PC-3 (cell line): ENCODE measurements around the gene SMAD3.

Experiments
- EZH2 ChIP-seq: fragments of 300-600 bp; sonication (generic); IDR thresholded peaks from one replicate; pipeline ENCODE4 v1.6.1; 2017; ENCODE audit warnings: antibody characterized with exemption, mild to moderate bottlenecking, low read length; ENCODE audit not compliant: unreplicated experiment
- EZH2phosphoT487 ChIP-seq: fragments of 300-600 bp; sonication (generic); IDR thresholded peaks from 2 replicates; pipeline ENCODE4 v1.6.1; 2018; ENCODE audit warnings: mild to moderate bottlenecking, antibody characterized with exemption, low read length, borderline replicate concordance
- TF ChIP-seq, protein P1 (sequence below): fragments of 300-600 bp; sonication (generic); conservative IDR thresholded peaks from 2 replicates; pipeline ENCODE4 v1.5.1; 2017; ENCODE audit warnings: antibody characterized with exemption, low read depth, mild to moderate bottlenecking, low read length

DNA sequence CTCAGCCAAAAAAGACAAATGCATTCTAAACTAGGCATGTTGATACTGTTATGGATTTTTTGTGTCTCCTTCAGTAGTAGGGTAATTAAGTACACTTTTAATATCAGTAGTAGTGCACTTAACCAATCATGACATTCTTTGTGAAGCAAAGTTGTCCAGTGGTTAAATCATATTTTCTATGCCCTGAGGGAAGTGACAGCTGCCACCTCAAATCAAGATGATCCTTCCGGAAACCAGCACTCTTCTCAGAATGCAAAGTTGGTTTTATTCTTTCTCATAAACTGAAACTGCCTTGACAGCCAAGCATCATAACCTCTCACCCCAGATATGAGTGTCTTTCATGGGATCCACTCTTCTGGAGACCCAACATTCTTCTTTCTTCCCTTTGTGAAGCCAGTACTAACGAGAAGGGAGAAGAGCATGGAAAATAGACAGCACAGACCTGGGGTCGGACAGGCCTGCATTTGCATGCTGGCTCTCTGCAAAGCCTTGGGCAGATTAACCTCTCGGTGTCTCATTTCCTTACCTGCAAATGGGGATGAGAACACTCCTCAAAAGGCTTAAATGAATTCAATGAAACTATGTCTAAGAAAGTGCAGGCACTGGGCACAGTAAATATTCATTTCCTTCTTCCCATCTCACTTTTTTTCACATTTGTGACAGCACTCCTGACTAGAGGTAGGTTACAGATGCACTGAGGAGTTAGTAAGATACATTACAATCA lies 175.9 kb downstream of the SMAD3 start:
- TF ChIP-seq, protein P1, sequence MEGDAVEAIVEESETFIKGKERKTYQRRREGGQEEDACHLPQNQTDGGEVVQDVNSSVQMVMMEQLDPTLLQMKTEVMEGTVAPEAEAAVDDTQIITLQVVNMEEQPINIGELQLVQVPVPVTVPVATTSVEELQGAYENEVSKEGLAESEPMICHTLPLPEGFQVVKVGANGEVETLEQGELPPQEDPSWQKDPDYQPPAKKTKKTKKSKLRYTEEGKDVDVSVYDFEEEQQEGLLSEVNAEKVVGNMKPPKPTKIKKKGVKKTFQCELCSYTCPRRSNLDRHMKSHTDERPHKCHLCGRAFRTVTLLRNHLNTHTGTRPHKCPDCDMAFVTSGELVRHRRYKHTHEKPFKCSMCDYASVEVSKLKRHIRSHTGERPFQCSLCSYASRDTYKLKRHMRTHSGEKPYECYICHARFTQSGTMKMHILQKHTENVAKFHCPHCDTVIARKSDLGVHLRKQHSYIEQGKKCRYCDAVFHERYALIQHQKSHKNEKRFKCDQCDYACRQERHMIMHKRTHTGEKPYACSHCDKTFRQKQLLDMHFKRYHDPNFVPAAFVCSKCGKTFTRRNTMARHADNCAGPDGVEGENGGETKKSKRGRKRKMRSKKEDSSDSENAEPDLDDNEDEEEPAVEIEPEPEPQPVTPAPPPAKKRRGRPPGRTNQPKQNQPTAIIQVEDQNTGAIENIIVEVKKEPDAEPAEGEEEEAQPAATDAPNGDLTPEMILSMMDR: no peak
- TF ChIP-seq EZH2: no peak
- TF ChIP-seq EZH2phosphoT487: no peak
